GM21576 (cell line): ENCODE results near the gene PCOLCE2.

Experiments
- ATAC-seq: cut with Tn5 transposase; IDR thresholded peaks from one replicate; pipeline ENCODE4 v1.9.1; 2021; ENCODE audit warnings: mild to moderate bottlenecking, moderate library complexity; ENCODE audit not compliant: unreplicated experiment

Gene PCOLCE2, protein sequence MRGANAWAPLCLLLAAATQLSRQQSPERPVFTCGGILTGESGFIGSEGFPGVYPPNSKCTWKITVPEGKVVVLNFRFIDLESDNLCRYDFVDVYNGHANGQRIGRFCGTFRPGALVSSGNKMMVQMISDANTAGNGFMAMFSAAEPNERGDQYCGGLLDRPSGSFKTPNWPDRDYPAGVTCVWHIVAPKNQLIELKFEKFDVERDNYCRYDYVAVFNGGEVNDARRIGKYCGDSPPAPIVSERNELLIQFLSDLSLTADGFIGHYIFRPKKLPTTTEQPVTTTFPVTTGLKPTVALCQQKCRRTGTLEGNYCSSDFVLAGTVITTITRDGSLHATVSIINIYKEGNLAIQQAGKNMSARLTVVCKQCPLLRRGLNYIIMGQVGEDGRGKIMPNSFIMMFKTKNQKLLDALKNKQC

DNA sequence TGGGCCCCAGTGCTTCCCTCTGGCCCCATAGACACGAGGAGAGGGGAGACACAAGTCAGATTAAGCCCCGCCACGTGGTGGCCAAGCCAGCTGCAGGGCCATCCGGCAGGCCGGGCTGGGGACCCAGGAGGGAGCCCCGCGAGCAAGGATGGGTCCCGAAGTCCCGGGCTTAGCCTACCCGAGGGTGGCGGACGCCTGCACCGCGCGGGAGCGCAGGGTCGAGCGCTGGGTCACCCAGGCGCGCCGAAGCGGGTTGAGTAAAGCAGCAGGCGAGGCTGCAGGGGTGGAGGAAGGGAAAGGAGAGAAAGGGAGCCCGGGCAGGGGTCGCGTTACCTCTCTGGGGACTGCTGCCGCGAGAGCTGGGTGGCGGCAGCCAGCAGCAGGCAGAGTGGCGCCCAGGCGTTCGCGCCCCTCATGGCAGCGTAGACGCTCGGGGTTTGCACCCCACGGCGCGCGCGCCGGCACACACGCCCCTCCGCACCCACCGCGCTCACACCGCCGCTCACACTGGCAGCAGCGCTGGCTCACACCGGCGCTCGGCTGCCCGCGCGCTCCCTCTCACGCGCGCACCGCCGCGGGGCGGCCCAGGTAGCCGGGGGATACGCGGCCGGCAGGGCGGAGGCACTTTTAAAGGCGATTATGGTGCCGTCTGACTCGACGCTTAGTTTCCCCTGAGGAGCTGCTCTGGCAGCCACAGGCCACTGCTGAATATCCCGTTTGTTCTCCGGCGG is at the start of gene PCOLCE2:
Gene PCOLCE2, minus strand, starts transcription at position 603 of the 731 bp plus-strand sequence. Its CDS starts 187 bp downstream, at position 416.
- no peak for ATAC-seq

DNA sequence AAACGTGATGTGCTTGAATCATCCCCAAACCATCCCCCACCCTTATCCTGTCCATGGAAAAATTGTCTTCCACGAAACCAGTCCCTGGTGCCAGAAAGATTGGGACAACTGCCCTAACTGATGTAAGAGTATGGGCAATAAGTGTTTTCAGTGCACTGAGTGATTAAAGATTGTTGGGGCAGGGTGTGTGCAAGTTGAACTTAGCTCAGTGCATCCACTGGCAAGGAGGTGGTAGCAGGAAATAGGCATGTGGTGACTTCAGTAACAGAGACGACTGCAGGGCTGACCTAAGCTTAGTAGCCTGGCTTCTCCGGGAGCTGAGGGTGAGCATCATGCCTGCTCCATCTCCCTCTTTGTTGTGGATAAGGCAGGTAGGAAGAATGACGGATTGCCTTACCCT is 47.1 kb upstream of the PCOLCE2 start:
- ATAC-seq, result no peak

DNA sequence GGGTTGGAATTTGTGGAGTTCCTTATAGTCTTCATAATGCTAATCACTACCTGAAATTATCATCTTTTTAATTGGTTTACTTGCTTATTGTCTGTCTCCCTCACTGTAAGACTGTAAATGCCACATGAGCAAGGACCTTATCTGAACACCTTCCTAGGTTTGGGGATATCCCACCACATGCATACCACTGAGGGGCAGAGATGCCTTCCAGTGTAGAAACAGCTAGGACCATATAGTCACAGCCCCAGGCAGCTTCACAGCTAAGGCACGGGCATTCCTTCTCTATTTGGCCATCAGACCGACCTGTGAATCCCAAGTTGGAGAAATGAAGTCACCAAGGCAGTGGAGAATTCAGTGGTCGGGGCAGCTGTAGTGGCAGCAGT is 46.0 kb upstream of the PCOLCE2 start:
- no peak for ATAC-seq

DNA sequence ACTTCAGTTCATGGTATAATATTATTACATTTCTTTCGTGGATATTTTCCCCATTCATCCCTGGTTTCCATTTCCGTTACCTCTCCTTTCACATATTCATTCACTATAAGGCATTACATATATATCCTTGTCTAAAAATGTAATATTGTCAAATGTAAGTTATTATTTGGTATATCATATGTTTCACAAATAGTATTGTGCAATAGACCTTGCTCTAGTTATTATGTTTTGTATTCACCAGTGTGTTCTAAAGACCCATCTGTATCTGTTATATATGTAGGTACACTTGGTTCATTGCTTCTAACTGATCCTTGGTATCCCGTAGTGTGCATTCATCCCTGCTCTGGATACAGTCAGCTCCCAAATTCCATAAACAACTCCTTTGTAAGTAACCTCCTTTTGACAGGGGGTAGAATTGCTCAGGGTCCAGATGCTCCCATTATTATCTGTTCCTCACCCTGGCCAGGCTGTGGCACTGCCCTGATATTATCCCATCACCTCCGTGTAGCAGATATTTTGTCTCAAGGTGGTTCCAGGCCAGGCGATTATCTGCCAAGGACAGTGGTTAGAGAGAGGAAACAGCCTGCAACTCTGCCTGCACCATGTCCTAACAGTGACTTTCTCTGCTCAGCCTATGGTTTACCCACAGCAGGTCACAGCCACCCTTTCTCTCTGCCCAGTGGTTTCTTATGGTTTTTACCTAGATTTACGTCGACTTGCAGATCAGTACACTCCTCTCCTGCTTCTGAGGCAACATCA is 45.4 kb upstream of the PCOLCE2 start:
- ATAC-seq, result no peak

DNA sequence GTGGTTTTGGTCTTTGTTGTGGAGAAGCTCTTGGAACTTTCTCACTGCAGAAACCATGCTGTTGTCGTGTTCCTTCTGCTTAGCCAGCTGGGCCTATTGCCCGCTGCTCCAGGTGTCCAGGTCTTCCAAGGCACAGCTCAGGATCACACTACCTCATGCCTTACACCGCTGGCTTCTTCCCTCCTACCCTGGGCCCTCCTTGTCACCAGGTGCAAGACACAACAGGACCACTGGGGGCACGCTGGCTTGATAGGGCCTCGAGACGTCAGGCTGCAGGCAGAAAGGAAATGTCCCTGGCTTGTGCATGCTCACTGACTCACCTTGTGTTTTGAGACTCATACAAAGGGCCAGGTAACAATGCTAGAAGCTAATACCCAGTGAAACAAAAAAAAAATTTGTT is 42.3 kb upstream of the PCOLCE2 start:
- ATAC-seq, result no peak

DNA sequence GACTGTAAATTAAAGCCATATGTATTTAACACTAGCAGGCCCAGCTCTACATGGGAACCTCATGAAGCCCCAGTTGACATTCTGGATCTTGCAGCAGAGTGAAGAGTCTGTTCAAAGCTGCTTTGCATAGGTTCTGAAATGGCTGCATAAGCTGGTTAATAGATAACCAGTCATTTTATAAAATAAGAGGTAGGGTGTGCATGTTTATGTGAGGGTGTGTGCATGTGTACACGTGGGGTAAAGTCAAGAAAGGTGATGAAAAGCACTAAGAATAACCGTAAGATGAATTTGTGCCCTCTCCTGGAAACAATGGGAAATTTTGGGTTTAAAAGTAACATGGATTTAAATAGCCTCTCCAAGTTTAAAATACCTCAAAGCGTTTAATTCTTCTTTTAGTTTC is 41.6 kb upstream of the PCOLCE2 start:
- no peak for ATAC-seq

DNA sequence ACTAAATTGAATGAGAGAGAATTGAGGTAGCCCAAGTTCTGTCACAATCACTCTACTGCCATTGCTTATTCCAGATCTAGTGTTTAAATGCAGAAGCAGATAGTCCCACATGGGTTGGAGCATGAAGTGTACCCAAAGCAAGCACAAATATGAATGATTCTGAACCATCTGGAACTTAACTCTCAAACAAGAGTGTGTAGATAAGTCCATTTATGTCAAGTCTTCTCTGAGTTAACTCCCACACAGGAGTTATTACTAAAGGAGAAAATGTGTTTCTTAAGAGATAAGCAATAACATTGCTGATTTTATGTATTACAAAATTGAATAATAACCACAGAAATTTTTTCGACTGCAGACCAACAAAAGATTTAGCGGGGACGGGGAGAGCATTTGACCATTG is 41.0 kb upstream of the PCOLCE2 start:
- no peak for ATAC-seq

DNA sequence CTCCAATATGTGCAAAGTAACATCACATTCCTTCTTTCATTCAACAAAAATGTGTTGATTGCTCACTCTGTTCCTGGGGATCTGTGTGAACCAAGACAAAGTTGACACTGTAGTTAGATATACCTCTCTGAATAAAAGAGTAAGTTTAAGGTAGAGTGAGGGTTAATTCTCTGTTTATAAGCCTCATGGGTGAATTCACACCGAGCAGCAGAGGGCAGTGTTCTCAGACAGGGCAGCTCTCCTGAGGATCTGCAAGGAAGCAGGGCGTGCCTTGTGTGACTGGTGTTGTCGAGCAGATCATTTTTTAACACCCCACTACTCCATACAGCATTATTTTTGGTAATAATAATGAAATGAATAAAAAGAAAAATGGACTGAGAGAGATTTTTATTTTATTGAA is 40.2 kb upstream of the PCOLCE2 start:
- ATAC-seq, result peak; percentile 62

DNA sequence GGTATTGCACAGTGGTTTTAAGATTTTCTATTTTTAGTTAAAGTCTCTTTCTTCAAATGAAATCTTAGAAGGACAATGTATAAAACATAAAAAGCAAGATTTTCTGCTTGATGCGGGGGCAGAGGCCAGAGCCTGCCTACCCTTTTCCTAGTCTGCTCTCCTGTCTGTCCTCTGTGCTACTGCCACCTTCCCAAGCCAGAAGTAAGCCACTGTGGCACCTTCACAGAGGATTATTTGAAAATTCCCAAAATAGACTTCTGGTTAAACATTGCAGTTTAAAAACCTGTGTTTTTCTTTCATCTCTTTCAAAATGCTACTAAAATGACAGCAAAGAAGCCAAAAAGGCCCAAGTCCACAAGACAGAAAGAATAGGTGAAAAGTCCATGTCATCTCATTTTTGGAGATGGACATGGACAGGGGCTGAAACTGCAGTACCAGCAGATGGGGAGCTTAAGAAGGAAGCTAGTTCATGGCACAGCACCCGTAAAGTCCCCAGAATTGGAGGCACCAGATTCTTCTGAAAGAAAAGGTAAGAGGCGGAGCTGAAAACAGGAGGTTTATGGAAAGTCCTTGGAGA is 37.6 kb upstream of the PCOLCE2 start:
- no peak for ATAC-seq

DNA sequence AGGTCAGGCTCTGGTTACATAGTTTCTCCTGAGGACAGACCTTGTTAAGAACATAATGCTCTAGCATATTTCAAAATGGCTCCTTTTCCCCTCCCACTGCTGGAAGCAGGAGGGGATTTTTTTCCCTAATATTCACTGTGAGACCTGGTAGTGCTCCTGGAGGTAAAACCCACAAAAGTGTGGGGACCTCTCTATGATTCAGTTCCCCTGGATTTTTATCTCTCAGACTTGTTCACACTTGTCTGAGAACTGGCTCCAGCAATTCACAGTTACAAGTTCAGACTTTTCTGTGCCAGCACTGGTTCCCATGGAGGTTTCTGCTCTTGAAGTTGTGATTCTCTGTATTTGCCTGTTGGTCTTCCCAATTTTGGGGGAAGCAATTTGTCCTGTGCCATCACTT is 36.3 kb upstream of the PCOLCE2 start:
- ATAC-seq, result no peak

DNA sequence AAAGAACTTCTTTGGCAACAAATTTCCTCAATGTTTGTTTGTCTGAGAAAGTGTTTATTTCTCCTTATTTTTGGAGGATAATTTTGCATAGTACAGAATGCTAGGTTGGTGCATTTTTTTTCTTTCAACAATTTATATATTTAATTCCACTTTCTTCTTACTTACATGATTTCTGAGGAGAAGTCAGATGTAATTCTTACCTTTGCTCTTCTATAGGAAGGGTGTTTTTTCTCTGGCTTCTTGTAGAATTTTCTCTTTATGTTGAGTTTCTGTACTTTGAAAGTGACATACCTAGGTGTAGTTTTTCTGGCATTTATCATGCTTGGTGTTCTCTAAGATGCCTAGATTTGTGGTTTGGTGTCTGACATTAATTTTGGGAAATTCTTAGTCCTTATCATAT is 34.8 kb upstream of the PCOLCE2 start:
- no peak for ATAC-seq

DNA sequence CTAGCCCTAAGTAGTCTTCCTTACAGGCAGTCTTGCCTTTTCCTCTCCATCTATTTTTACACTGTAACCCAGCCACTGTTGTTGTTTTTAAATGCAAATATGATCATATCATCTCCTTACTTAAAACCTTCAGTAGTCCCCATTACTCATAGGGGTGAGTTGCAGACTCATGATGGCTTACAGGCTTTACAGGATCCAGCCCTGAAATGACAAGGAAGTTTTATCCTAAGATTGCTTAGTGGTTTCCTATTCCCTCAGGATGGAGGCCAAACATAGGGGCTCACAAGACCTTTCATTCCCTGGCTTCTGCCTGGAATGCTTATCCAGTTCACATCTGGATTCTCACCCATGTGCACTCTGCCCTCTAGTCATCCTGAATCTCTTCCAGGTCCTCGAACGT is 27.7 kb upstream of the PCOLCE2 start:
- ATAC-seq, result no peak

DNA sequence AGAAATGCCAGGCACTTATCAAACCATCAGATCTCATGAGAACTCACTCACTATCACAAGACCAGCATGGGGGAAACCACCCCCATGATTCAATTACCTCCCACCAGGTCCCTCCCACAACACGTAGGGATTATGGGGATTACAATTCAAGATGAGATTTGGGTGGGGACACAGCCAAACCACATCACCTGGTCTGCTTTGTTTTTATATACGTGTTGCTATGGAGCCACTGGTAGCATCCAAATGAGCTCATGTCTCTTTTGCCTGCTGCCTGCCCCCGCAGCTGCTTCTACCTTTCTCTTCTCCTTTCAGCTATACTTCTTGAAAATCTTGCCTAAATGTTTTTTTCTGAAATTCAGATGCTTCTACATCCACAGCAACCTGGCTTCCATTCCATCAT is 26.8 kb upstream of the PCOLCE2 start:
- no peak for ATAC-seq

DNA sequence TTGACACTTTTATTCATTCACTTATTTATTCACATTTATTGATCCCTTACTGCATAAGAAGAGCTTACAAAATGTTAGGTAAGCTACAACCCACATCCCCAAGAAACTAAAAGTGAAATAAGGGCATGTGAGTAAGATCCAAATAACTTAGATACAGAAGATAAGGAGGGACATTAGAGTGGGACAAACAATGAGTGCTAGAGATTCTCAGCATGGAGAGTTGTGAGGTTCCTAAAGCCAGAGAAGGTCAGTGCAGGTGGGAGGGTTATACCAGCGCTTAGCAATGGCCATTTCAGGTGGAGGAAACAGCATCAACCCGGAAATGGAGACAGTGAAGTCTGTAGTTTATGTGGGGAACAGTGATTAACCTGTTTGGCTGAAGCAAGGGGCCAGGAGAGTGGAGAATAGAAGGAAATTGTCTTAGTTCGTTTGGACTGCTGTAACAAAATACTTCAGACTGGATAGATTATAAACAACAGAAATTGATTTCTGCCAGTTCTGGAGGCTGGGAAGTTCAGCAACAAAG is 25.5 kb upstream of the PCOLCE2 start:
- no peak for ATAC-seq

DNA sequence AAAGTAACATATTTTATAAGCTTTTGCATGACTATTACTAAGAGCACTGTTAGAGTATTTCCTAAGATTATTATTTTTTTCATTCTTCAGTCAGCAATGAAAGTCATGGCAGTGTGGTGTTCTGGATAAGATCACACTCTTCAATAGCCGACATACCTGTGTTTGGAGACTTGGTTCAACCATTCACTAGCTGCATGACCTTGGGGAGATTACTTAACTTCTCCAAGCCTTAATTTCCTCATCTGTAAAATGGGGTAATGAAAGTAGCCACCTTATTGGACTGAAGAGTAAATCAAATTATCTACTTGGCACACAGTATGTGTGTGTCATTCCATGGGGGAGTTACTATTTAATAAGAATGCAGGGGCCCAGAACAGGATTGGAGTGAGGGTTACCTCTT is 24.5 kb upstream of the PCOLCE2 start:
- no peak for ATAC-seq

DNA sequence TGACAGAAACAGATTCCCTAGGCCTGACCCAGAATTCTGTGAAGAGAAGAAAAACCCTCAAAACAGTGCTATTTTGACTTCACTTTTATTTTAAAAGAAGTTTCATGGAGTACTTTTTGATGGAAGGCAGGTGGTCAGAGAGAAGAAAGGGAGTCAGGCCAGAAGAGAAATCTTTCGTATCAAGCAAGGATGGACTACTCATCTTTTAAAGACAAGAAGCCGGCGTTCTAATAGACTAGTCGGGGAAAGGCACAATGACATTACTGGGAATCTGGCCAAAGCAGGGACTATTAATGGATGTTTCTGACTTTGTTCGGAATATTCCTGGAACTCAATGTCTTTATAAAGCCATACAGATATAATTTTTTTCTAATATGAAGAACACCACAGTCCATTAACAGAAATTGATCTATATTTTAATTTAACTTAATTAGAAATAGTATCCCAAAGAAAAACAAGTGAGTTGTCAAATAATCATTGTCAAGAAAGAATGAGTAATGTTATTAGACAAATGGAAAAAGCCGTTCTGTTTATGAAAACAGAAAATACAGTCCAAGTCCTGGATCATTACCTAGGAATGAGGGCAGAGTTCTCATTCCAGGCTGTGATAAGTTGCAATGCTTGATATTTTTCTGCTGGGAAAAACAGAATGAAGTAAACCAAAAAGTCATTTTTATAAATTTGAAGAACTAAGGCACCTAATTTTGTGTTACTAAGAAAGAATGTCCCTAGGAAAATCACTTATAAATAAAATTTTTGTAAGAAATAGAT is 23.7 kb upstream of the PCOLCE2 start:
- no peak for ATAC-seq

DNA sequence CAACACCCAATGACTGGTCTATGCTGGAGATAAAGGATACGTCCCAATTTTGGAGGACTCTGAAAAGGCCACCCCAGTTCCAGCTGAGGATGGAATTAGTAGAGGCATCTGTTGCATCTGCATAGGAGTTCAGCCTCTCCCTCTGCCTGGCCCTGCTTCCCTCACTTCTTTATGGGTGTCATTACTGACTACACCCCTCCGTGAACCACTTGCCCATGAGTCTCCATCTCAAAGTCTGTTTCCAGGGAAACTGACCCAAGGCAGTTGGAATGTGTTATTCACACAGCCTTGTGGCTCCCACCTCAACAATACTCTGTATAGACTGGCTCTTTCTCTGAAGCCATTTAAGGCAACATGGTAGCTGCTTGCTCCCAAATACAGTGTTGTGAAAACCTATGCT is 21.4 kb upstream of the PCOLCE2 start:
- no peak for ATAC-seq

DNA sequence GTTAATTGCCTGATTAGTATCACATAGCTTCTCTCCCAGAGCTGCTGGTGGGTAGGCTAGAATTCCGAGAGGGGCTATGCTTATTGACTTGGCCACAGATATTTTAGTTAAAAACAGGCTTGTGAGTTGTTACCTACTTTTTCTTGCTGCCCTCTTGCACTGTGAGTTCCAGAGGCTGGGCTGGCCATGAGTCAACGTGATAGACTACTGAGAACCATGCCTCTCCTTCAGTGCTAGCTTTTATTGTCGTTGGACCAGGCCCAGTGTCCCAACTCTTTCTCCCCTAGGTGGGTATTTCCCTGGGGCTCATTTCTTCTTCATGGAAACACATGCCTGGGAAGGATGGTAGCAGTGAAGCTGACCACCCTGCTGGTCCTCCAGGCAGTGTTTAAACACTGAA is 20.4 kb upstream of the PCOLCE2 start:
- no peak for ATAC-seq

DNA sequence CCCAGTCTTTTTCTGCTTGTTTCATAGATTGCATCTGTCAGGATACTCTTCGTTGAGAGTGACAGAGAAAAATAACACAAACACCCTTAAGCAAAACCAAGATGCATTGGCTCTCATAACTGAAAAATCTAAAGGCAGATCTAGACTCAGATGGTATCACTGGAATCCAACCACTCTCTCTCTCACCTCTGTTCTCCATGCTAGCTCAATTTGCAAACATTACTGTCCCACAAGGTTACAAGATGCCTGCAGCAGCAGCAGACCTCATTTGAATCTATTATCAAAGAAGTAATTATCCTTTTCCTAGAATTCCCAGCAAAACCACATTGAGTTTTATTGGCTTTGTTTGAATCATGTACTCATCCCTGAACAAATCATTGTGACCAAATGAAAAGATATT is 19.1 kb upstream of the PCOLCE2 start:
- ATAC-seq, result no peak

DNA sequence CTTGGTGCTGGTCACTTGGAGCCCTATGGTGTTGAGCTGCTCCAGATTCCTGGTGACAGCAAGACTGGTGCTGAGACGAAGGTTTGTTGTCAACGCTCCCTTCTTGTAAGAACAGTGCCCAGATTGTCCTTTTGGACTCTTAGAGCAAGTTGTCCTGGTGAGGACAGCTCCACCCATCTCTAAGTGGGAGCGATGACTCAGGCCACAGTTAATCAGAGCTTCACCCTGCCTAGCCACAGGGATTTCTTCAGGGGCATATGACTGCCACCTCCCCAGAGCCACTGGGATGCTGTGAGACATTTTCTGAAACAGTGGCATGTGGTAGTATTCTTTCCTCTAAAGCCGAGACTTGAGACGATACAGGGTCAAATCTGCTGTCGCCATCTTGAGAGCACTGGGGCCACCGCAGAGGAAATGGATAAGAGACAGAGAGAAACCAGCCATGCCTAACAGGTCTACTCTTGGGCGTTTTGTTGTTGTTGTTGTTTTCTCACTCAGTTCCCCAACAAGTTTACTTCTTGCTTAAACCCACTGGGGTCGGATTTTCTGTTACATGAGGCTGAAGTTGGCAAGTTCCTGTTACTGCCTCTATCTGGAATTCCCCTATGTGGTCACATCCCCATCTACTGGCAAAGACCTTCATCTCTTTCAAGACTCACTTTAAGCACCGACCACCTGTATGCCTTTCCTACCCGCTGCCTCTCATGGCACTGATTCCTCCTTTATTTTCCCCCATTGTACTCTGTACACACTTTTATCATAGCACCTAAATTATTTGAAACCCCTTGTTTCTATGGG is 16.0 kb upstream of the PCOLCE2 start:
- ATAC-seq, result no peak
